TTC549 (cell line): ENCODE results near the gene ARID5A.
"Not testable (repeated sequence)": the region's sequence is repeated elsewhere in the genome, so short reads cannot be mapped to it uniquely, and the experiment has no call there.

Source experiments
- FAIRE-seq: peaks from 2 replicates; lab custom pipeline; 2012; peaks lifted over from hg19 to GRCh38; lab: Jason Lieb, UNC

Gene ARID5A, protein sequence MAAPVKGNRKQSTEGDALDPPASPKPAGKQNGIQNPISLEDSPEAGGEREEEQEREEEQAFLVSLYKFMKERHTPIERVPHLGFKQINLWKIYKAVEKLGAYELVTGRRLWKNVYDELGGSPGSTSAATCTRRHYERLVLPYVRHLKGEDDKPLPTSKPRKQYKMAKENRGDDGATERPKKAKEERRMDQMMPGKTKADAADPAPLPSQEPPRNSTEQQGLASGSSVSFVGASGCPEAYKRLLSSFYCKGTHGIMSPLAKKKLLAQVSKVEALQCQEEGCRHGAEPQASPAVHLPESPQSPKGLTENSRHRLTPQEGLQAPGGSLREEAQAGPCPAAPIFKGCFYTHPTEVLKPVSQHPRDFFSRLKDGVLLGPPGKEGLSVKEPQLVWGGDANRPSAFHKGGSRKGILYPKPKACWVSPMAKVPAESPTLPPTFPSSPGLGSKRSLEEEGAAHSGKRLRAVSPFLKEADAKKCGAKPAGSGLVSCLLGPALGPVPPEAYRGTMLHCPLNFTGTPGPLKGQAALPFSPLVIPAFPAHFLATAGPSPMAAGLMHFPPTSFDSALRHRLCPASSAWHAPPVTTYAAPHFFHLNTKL

DNA sequence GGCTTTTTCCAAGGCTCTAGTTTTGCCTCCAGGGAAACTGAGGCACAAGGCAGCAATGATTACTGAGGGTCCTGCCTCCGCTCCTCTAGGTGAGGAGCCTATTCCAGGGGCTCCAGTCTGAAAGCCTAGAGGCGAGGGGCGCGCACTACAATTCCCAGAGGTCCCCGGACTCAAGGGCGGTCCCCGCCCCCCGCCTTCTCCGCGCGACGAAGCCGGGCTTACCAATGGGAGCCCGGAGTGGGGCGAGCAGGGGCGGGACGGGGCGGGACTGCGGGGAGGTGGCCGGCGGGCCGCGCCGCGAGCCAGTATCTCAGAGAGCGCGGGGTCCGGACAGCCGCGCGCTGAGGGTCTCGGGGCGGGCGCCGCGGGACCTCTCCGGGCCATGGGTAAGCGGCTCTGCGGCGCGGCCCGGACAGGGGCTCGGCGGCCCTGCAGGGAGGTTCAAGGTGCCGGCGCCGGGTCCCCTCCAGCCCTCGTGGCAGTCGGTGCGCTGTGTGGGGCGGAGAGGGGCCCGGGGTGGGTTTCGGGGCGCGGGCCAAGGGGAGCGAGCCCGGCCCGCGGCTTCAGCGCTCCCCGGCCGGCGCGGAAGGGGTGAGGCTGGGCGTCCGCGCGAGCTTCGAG, at the start of gene ARID5A:
Gene ARID5A, plus strand, starts transcription at position 308 of the 621 bp plus-strand sequence. Its CDS starts 75 bp downstream, at position 383.
- FAIRE-seq = no peak

DNA sequence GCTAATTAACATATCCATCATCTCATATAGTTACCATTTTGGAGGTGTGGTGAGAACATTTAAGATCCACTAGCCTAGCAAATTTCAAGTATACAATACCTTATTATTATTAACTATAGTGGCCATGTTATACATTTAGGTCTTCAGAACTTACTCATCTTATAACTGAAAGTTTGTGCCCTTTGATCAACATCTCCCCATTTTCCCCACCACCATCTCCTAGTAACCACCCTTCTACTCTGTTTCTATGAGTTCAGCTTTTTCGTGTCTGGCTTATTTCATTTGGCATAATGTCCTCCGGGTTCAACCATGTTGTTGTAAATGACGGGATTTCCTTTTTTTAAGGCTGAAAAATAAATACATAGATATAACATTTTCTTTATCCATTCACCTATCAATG, 47.3 kb upstream of the ARID5A start:
- FAIRE-seq = no peak

DNA sequence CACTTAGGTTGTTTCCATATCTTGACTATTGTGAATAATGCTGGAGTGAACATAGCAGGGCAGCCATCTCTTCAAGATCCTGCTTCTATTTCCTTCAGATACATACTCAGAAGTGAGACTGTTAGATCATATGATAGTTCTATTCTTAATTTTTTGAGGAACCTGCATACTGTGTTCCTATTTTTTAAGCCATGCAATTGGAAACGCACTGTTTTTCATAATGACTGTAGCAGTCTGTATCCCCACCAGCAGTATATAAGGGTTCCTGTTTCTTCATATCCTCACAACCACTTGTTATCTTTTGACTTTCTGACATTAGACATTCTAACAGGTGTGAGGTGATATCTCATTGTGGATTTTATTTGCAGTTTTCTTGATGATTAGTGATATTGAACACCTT, 46.9 kb upstream of the ARID5A start:
- FAIRE-seq = no peak

DNA sequence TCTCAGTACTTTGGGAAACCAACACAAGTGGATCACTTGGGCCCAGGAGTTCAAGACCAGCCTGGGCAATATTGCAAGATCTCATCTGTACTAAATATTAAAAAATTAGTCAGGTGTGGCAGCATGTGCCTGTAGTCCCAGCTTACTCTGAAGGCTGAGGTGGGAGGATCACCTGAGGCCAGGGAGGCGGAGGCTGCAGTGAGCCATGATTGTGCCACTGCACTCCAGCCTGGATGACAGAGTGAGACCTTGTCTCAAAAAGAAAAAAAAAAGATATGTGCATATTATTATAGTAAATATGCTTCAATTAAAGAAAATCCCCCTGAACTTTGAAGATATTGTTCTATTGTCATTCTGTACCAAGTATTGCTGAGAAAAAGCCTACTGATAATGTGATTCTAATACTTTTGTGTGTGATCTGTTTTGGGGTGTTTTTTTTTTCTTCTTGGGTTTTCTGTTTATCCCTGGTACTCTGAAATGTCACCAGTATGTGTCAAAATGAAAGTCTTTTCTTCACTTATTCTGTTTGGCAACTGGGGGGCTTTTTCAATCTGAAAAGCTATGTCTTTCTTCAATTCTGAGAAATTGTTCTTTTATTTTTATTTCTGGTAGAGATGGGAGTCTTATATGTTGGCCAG, 44.6 kb upstream of the ARID5A start:
- FAIRE-seq = no peak

DNA sequence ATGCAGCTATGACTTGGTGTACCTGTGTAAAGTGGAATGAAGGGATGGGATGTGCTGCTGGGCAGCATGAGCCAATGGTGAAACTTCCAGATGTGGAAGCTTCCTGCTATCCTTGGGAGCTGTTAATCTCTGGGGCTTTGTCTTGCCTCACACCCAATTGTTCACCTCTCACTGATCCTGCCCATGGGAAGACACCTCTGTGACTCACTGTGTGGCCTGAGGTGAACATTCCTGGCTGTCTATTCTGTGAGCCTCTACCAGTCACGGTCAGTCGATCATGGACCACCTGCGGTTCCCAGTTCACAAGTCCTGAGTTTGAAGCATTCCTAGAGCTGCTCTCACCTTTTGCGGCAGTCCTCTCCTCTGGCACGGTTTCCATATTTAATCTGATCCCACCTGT, 43.5 kb upstream of the ARID5A start:
- no peak for FAIRE-seq

DNA sequence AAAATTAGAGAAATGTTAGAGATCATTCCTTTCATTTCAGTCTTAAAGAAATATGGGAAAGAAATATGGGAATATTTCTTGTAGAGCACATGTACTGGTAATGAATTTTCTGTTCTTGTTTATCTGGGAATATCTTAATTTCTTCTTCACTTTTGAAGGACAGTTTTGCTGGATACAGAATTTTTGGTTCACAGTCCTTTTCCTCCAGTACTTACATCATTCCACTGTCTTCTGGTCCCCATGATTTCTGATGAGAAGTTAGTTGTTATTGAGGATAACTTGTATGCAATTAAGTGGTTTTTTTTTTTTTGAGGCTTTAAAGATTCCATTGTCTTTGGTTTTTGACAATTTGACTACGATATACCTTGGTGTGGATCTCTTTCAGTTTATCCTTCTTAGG, 42.4 kb upstream of the ARID5A start:
- no peak for FAIRE-seq

DNA sequence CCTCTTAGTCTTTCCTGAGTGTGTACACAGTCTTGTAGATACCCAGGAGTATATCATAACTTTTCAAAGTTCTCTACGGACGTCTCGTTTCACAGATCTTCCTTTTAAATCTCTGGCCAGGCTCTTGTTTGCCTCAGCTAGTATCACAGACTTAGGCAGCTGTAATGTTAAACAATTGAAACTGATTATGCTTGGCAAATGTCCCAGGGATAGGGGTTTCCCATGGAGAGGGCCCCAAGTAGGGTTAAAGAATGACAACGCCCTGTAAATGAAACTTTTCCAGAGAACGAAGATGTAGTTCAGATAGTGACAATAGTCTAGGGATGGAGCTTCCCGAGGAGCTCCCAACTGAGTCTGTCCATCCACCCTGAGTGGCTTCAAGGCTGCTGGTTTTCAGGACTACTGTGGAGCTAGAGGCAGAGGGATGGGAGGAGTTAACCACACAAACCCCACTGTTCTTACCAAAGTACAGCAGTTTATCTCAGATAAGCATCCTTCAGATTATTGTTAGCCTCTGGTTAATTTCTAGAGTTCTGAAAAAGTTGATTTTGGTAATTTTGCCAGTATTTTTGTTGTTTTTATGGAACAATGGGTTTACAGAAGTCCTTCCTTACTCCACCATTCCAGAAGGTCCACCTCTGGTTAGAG, 40.4 kb upstream of the ARID5A start:
- FAIRE-seq = no peak

DNA sequence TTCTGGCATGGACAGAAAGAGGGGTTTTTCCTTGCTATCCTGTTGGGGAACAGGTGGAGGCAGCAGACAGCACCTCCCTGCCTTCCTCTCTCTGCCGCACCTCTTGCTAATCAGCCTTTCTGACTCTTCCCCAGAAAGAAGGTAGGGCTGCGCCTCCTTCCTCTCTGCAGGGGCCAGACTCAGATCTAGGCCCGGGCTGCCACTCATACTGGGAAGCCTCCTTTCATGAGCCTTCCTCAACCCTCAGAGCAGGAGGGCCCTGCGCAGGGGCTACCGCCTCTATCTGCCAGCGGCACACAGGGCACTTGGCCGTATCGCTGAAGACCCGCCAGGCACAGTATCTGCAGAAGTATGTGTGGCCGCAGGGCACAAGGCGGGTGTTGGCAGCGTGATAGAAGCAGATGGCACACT, 38.5 kb upstream of the ARID5A start:
- FAIRE-seq = no peak

DNA sequence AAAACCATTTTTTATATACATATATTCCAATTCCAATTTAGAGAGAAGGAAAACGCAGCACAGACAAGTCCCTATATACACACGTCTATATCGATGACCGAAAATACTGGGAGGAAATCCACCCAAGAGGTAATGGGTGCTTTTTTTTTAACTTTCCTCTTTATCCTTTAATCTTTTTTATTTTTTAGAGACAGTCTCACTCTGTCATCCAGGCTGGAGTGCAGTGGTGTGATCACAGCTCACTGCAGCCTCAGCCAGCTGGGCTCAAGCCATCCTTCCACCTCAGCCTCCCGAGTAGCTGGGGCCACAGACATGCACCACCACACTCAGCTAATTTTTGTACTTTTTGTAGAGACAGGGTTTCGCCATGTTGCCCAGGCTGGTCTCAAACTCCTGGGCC, 37.9 kb upstream of the ARID5A start:
- not testable (repeated sequence) for FAIRE-seq

DNA sequence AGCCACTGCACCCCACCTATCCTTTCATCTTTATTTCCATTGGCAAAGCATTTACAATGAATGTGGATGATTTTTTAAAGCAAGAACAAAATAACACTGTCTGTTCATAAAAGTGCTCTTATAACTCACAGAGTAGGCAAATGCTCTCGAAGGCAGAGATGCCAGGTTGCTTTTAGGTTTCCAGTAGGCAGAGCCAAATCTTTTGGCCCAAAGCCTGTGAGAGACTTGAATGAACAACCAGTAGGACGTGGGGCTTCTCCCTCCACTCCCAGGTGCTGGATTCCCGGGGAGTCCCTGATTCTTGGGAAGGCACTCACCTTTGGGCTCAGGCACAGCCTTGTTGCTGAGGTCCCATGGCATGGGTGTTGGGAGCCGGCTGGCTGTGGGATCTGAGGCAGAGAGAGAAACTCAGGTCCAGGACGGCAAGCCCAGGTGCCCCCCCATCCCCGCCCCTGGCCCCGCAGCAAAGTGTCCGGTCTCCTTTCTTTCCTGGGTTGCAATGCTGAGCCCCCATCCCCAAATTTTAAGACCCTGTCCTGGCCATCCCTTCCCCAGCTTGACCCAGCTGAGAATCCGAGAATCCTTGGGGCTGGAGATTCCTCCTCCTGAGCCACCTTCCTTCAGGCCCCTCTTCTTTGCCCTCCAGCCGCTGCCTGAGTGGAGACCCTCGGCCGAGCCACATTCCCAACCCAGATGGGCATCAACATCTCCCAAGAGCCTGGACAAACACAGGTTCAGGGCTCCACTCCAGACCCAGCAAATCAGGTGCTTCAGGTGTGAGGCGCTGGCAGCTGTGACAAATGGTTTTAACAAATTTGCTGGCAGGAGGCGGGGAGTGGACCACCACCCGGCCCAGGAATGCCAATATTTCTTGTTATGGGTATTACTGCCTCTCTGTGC, 37.2 kb upstream of the ARID5A start:
- FAIRE-seq = no peak

DNA sequence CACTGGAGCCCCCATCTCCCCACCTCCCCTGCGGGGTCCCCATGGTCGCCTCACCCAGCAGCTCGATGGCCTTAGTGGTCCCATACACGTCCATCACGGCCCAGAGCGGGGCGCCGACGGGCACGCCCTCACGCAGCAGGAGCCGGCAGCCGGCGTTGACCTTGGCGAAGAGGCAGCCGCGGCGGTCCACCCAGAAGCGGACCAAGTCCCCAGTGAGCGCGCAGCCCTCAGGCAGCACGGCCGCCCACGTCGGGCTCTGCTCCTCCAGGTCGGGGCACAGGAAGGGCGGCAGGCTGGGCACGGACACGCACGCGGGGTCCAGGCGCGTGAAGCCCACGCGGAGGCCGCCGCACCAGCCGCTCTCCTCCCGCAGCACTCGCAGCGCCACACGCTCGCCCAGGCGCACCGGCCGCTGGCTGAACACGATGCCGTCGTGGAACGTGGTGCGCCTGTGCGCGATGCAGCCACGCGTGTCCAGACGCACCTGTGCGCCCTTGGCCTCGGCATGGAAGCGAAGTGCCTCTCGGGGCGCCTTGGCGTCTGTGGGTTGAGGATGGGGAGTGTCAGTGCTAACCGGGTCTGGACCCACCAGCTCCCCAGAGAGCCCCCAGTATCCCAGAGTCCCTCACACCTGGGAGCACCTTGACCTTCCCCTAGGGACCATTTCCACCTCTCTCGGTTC, 36.0 kb upstream of the ARID5A start:
- FAIRE-seq = no peak

DNA sequence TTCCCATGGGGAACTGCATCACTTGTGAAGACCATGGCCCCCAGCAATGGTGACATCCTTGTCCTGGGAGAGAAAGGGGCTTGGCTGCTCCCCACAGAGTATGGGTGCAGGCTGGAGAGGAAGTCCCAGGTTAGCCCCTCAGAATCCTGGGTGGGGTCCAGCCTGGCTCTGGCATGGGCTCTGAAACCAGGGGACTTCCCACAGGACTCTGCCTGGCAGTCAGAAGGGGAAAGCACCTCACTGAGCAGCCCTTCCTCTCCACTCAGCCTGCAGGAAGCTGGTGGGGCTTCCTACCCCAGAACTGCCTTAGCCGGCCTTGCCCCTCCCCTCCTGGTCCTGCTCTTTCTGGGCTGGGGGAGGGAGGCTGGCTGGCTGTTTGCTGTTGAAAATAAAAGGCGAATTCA, 35.1 kb upstream of the ARID5A start:
- FAIRE-seq = no peak

DNA sequence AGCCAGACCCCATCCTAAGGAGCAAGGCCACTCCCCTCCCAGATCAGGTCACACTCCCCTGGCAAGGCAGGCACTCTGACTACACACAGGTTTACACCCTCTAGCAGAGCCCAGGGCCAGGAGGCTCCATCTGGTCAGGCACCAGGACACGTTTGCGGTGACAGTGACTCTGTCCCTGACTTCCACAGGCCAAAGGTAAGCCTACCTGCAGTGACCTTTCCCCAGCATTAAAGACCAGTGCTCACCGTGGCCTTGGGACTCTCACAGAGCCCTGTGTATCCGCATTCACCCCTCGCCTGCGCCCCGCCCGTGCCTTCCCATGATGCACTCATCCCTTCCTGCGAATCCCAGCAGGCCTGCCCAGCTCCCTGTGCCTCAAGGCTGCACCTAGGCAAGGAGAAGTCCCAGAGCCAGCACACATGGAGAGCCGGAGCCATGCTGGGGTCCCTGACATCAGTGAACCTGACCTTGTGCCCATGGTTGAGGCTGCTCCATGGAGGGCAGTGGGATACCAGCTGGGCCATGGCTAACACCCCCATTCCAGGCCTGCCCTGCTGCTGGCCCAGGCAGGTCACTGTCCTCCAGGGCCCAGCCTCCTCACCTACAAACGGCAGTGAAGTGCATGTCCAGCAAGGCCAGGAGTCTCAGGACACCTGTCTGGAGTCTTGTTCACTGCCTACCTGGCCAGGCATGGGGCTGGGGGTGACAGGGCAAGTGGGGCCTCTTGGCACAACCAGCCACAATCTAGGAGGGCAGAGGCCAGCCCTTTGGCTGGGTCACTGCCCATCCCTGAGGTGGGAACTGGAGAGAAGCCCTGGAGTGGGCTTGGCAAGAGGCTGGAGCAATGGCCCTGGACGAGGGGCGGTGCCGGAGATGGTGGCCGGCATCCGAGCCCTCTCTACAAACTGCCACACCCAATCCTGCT, 34.4 kb upstream of the ARID5A start:
- FAIRE-seq = no peak

DNA sequence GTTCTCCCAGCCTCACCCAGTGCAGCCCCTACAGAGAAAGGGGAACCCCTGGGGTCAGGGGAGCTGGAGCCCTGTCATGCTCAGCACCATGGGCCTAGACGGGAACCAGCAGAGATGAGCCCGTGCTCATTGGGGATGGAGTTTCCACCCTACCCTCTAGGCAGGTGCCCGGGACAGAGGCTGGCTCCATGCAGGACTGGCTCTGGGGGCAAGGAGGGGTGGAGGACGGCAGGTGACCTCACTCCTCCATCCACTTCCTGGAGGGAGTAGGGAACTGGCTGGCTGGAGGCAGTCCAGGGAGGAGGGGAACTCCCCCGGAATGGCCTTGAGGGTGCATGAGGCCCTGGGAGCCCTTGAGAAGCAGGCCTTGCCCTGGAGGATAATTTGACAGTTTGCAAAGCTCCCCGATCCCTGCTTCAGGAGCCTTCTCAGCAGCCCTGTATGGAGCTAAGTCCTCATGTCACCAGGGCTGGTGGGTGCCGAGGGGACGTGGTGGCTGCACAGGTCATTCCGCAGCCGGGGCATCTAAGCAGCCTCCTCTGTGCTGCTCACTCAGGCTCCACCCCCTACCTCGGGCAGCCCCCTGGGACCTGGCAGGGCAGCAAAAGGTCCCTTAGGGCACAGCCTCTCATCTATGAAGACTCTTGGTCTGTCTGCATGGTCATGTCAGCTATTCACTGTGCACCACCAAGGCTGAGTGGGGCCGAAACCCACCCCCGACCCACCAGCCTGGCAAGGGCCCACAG, 33.5 kb upstream of the ARID5A start:
- FAIRE-seq = no peak

DNA sequence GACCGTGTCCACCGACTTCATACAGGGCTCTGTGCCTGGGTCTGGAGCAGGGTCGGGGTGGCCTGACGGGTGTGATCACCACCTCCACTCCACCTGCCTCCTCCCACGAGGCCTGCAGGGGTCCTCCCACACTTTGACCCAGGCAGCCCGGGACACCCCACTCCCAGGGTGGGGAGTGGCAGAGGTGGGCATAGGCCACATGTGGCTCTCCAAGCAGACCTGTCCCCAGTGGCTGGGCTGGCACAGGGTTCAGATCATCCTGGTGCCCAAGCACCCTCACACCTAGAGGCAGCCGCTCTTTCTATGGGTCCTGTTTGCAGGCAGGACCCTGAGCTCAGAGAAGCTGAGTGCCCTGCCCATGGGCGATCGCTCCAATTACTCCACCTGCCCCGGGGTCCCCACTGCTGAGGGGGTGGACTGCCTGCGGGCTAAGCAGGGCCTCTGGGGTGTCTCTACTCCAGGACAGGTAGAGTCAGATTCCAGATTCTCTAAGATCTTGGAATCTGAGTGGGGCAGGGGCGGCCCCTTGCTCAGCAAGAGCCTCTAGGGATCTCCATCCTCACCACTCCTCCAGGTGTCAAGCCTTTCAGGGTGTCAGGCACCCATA, 32.8 kb upstream of the ARID5A start:
- no peak for FAIRE-seq

DNA sequence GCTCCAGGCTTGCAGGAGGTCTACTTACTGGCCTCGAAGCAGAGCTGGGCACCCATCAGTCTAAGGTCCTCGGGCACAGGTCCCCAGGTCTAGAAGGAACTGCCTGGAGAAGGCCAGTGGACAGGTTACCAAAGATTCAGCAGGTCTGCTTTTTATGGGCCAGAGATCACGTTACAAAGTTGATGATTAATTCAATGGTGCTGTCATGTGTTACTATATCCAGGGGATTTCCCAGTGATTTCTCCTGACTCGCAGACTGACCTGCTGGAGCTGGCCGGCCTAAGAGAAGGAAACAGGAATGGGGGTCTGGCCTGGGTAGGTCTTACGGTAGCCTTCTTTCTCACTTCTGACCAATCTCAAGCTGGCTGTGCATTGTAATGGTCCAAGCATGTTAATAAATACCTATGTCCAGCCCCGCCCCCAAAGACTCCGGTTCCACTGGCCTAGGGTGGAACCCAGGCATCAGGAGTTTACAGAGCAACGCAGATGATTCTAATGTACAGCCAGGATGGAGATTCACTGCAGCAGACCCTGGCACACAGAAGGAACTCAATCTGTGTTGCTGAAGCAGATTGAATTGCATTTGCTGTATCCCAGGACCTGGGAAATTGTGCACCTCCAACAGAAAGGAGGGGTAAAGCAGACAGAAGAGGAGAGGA, 31.2 kb upstream of the ARID5A start, which contains the start of gene NEURL3:
Gene NEURL3, minus strand, starts transcription at position 127 of the 659 bp plus-strand sequence. Its CDS starts 71 bp downstream, at position 56.
- FAIRE-seq = no peak

DNA sequence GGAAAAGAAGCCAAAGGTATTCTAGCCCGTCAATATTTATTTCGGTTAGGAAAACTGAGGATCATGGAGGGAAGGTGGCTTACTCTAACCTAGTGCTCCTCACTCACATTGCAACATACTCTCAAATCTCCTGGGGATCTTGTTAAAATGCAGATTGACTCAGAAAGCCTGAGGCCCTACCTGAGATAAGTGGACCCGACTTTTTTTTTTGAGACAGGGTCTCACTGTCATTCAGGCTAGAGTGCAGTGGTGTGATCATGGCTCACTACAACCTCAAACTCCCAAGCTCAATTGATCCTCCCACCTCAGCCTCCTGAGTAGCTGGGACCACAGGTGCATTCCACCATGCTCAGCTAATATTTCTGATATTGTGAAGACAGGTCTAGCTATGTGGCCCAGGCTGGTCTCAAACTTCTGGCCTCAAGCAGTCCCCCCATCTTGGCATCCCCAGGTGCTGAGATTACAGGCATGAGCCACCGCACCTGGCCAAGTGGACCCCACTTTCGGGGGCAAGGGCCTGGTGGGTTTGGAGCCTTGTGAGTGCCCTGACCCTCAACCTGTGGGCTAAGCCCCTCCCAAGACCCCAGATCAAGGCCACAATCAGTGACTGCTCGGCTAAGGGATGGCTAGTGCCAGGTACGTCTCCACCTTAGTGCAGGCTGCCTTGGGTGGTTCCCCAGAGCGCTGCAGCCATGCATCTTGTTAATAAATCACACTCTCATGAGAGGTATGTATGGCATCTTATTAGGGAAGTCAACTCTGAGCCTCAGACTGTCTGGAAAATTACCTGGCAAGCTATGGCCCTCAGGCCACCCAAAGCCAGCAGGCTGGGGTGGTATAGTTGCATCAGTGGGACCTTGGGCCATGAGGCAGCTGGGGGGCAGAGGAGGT, 30.3 kb upstream of the ARID5A start:
- FAIRE-seq = no peak
